Occipital lobe (tissue), 2 donors: ENCODE measurements around the gene TAOK1. TPM values are rescaled to one million over a fixed set of nuclear protein-coding genes. Genes with fewer than 3 reads are reported as not detected.

Experiments
- DNase-seq: peaks from one replicate; lab custom pipeline; 2025; lab: John Stamatoyannopoulos, UW
- total RNA-seq: library from RNA; depleted of rRNA; stranded (reverse); fragments of >200 nt; gene quantifications from one replicate; pipeline ENCODE4 v1.2.3, GENCODE V29; 2014

TAOK1 gene
- total RNA-seq, 1 donor from 2014 or later, result 170 TPM

DNA sequence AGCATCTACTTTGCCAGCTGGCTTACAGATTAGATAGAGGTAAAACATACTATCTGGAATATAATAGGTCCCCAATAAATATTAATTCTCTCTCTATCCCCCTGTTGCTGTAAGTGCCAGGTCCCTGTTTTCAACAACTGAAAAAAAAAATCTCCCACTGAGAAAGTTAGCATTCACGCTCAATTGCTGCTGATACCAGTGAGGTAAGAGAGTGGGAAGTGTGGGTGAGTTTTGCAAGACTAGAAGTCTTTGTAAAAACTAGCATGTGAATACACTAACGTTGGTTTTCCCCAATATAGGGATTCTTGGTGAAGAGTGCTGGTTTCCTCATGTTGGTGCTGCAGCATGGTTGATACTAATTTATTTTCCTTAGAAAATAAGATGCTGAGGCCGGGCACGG is 11.7 kb upstream of the TAOK1 start:
- DNase-seq, result no peak

DNA sequence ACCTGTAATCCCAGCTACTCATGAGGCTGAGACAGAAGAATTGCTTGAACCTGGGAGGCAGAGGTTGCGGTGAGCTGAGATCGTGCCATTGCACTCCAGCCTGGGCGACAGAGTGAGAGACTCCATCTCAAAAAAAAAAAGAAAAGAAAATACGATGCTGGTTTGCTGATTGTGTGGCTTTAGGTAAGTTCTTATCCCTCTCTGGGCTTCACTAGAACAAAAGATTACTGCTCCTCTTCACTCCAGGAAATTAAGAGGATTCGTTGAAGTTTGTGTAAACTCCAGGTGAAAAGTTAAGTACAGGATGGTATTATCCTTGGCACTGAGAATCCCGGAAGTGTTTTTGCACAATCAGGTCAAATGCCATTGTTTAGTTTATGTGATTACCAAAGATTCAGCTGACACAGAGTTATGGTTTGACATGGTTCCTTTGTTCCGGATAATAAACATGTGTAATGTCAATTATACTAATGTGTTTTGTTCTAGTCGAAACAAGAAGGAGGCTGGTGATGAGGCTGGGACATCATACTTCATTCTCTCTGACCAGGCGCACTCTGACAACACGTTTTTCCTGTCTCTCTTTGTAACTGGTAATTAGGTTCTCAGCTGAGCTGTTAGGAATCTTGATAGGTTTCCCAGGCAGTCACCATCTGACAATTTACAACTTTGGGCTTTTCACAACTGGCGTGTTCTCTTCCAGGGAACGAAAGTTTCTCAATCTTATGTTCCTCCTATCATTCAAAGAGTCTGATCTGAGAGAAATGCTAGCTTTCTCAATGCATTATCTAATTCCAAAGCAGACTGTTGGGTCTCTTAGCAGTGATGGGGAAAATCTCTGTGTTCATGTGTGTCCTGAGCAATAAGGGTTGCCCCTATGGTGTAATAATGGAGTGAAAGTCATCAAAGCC is 10.8 kb upstream of the TAOK1 start:
- DNase-seq, result no peak

DNA sequence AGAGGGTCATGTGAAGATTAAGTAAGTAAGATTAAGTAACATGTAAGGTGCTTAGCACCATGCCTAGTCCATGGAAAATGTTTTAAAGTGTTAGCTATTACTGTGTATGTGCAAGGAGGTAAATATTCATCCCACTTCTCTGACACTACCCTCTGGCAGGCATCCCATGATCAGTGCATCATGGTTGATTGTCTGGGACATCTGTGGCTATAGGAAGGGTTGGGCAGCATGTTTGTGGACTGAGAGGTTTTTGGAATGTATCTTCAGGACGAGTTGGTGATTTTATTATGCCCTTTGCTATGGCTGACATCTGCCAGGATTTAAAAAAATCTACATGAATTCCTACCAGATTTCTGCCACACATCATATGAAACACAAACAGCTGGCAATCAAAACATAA is 6.5 kb upstream of the TAOK1 start:
- DNase-seq, result no peak

DNA sequence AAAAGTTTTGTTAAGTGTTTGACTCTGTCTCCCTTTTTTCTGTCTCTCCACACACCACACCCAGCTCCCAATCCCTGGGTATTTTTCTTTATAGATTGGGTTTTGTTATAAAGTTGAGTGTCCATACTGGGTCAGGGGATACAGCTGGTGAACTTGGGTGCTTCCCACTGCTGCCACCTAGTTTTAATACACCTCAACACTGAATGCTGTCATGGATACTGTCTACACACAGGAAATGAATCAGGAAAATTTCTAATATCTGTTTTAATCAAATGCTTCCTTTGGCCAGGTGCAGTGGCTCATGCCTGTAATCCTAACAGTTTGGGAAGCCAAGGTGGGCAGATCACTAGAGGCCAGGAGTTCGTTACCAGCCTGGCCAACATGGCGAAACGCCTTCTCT is 5.3 kb upstream of the TAOK1 start:
- no peak for DNase-seq

DNA sequence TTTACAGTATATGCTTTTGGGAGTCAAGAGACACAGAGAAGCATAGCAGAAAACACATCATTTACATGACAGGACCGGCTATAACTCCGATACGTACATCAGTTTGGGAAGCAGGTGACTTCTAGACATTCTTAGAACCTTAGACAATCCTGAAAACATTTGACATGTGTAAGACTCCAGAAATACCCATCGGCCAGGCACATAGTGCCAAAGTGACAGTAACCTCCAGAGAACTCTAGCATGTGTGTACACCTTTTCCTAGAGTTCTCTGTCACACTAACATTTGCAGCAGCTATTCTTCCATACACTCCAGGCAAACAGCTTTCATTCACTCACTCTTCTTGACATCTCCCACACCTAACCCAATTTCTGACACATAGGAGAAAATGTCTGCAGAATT is 3.4 kb upstream of the TAOK1 start:
- DNase-seq, result no peak

DNA sequence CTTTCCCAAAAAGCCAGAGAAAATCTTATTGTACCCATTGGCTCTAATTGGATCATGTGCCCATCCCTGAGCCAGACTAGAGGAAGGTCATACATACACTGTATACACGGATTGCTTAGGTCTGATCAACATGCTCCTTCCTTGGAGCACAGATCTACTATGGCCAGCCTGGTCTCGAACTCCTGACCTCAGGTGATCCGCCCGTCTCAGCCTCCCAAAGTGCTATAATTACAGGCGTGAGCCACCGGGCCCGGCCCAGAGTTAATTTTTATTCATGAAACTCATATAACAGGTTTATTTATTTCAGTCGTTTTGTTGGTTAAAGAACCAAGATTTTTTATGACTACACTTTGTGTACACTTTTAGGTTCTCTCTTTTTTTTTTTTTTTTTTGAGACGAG is 1.2 kb upstream of the TAOK1 start:
- DNase-seq, result no peak

DNA sequence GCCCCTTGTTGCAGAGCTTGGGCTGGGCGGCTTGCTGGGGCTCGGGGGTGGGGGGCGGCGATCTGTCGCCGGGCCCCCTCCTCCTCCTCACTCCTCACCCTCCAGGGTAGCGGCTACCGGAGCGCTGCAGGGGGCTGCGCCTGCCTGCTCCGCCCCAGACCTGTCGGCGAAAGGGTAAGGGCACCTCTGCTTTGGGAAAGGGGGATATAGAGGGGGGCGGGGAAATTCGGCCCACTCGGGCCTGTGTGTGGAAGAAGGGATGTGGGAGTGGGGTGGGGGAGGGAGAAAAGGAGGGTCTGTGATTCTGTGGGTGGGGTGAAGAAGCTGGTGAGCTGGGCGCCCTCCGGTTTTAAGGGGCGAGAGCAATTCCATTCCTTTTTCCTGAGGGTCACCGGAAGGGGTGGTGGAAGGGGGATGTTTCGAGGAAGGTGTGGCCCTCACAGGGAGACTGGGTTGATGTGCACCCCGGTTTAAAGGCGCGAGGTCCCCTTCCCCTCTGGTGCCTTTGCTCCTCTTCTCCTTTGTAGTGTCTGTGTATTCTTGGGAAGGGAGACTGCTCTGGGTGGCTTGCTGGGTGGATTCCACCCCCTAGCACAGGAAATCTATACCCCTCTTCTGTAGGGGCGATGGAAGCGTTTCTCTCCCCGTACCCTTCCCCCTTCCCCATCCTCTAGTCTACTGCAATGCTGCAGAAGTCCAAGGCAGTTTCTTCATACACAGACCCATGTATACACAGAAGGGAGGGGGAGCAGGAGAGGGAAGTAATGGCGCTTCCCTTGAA is 878 bp downstream of the TAOK1 start:
- DNase-seq, result peak; percentile 8

DNA sequence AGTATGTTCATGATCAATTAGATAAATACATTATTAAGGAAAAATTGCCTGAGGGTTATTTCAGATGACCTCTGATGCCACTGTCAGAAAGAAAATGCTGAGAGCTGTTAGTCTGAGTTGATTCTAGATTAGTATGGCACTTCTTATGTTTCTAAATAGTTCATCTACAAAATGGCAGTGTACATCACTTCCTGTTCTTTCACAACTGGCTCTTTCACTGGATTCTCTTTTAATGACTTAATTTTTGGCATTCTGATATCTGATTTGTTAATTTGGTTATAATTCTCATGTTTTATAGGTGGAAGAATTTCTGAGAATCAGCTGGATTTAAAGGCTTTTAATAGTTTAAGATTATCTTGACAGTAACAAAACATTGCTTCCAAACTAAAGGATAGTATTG is 3.3 kb downstream of the TAOK1 start:
- DNase-seq, result no peak

DNA sequence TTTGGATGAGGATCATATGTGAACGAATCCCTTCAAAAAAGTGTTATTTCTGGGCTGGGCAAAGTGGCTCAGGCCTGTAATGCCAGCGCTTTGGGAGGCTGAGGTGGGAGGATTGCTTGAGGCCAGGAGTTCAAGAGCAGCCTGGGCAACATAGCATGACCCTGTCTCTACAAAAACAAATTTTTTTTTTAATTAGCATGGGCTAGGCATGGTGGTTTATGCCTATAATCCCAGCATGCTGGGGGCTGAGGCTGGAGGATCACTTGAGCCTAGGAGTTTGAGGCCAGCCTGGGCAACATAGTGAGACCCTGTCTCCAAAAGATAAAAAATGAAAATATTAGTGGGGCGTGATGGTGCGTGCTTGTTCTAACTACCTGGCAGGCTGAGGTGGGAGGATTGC is 4.6 kb downstream of the TAOK1 start:
- no peak for DNase-seq

DNA sequence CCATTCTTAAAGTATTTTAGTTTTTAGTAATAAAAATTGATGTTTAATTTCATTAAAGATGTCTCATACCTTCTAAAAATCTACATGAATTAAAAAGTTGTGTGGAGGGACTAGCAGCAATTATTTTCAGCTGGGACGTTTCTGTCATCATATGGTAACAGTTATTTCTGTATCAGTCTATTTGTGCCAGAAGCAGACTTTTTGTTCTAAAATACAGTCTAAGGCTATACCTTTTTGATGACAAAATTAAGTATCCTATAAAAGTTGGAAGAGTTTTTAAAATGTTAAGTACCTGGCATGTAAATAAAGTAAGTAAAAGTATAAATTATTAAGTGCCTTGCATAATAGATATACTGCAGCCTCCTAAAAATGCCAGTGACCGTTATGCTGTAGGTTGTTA is 5.9 kb downstream of the TAOK1 start:
- no peak for DNase-seq

DNA sequence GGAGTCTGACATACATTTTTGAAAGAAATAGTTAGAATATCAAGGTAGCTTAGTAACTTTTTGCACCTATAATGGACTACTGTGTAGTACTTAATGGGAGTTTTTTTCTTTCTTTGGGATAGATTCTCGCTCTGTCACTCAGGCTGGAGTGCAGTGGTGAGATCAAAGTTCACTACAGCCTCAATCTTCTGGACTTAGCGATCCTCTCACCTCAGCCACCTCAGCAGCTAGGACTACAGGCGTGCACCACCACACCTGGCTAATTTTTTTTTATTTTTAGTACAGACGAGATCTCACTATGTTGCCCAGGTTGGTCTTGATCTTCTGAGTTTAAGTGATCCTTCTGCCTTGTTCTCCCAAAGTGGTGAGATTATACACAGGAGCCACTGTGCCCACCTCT is 9.5 kb downstream of the TAOK1 start:
- DNase-seq, result no peak

DNA sequence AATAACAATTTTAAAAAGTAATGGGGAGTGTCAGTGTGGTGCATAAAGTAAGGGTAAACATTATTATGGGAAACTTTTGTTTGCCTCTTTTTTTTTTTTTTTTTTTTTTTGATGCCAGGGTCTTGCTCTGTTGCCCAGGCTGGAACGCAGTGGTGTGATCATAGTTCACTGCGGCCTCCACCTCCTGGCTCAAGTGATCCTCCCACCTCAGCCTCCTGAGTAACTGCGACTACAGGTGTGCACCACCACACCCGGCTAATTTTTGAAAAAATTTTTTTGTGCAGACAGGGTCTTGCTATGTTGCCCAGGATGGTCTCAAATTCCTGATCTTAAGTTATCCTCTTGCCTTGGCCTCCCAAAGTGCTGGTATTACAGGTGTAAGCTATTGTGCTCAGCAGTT is 10.7 kb downstream of the TAOK1 start:
- DNase-seq, result no peak

DNA sequence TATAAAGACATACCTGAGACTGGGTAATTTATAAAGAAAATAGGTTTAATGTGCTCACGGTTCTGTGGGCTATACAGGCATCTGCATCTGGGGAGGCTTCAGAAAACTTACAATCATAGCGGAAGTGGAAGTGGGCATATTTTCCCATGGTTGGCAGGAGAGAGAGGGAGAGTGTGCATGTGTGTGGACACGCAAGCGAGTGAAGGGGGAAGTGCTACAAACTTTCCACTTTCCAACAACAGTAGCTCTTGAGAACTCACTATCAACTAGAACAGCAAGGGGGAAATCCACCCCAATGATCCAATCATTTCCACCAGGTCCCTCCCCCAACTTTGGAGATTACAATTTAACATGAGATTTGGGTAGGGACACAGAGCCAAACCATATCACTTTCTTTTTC is 11.1 kb downstream of the TAOK1 start:
- DNase-seq, result no peak

DNA sequence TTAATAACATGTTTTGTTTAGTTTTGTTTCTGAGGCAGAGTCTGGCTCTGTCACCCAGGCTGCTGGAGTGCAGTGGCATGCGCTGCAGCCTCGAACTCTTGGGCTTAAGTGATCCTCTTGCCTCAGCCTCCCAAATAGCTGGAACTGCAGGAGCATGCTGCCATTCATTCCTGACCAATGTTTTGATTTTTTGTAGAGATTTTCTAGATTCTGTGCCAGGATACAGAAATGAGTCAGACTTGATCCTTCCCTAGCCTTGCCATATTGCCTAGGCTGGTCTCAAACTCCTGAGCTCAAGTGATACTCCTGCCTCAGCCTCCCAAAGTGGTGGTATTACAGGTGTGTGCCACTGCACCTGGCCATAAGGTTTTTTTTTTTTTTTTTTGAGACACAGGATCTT is 17.7 kb downstream of the TAOK1 start:
- no peak for DNase-seq

DNA sequence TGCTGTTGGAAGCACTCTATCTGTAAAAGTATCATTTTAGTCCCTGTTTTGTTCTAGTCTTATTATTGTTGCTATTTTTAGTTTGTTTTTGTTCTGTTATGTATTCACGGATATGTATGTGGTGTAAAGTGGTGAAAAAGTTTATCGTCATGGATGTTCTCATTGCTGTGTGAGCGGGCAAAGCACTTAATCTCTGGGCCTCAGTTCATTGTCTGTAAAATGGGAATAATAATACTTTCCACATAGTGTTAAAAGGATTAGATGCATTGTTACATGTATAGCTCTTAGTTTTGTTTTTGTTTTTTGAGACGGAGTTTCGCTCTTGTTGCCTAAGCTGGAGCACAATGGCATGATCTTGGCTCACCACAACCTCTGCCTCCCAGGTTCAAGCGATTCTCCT is 19.8 kb downstream of the TAOK1 start:
- no peak for DNase-seq

DNA sequence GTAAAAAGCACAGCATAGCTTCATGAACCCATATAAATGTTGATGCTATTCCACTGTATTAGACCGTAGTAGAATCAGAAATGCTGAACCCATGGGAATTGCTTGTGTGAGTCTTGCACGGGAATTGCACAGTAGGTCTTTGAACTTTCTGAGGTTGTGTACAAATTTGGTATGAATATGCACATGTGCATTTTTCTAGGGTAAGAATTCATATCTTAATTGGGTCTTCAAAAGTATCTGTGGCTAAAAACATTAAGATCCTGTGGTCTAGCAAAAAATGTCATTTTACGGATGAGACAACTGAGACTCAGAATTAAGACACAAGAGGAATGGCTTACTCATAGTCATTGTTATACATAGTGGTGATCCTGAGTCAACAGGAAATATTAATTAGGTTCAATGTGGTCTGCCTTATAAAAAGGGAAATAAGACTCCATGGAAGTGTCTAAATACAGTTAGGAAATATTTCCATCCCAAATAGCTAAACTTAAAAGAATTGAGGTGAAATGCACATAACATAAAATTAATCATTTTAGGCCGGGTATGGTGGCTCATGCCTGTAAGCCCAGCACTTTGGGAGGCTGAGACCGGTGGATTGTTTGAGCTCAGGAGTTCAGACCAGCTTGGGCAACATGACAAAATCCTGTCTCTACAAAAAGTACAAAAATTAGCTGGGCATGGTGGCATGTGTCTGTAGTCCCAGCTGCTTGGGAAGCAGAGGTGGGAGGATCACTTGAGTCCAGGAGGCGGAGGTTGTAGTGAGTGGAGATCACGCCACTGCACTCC is 22.8 kb downstream of the TAOK1 start:
- no peak for DNase-seq

DNA sequence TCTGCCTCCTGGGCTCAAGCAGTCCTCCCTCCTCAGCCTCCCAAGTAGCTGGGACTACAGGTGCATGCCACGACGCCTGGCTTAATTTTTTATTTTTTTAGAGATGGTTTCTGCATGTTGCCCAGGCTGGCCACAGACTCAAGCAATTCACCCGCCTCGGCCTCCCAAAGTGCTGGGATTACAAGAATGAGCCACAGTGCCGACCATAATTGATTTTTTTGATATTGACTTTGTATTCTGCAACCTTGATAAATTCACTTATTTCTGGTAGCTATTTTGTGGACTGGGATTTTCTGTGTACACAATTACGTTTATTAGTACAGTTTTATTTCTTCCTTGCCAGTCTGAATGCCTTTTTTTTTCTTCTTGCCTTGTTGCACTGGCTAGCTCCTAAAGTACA is 30.0 kb downstream of the TAOK1 start:
- DNase-seq, result no peak

DNA sequence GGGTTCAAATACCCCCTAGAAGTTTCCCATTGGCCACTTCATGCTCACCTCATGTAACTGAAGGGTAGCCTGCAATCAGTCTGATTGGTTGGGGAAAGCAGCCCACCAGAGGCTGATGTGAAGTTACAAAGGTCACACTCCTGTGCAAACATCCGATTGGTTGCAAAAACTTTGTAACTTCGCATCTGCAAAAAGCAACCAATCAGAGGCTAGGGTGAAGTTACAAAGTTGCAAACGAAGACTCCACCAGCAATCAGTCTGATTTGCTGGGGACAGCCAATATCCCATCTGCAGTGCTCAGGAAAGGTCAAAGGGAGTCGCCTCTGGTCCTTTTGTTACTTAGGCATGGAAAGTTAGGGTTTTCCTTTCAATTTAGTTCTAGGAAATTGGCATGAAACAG is 40.1 kb downstream of the TAOK1 start:
- no peak for DNase-seq

DNA sequence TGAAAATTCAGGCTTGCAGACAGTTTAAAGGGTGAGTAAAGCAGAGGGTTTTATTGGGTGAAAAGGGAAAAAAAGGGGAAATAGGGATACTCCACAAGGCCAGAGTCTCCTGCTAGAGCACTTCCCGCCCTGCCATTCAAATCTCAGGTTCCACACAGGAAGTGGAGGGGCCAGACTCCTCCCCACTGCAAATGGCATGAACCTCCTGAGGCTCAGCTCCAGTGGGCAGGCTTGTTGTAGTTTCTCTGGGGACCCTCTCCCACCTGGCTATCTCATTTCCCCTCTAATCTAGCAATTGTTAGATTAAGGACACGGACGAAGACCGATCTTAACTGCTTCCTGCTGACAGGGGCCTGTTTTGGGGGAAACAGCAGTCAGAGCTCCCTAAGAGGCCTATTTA is 43.4 kb downstream of the TAOK1 start:
- DNase-seq, result no peak

DNA sequence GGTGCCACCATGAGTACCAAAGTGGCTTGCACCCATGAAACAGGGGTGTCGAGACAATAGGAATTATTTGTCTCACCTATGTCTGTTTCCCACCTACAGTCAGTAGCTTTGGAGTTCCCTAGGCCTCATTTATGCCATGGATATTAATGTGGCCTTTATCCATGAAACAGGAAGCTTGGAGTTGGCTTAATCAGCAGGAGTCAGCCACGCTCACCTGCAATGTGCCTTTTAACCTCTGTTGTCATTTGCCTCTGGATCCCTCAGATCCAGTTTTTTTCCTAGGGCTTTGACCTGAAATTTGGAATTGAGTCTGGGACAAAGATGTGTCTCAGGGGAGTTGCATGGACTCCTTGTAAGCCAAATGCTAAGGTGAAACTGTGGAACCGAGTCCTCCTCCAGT is 44.4 kb downstream of the TAOK1 start:
- no peak for DNase-seq

DNA sequence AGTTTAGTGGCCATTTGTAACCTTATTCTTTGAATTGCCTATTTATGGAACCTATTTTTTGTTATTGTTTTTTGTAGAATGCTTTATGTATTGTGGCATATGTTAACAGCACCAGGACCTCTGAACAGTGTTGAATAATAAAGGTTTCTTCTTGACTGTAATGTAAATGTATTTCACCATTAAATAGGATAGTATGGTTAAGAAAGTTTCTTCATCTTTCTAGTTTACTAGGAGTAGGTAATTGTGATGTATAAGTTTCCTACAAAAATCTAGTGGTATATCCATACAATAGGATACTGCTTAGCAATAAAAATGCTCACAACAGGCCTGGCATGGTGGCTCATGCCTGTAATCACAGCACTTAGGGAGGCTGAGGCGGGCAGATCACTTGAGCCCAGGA is 52.3 kb downstream of the TAOK1 start:
- no peak for DNase-seq
